HepG2 (cell line): ENCODE data around the gene TEX12. TPM values are rescaled to one million over a fixed set of nuclear protein-coding genes. Genes with fewer than 3 reads are reported as not detected.

Source experiments
- ATAC-seq: fragments of 200-7000 bp; cut with Tn5 transposase; 3 replicates; pipeline ENCODE4 v1.9.1; 2020; ENCODE audit warnings: mild to moderate bottlenecking, moderate library complexity
- BruUV-seq: library from RNA; stranded (reverse); fragments of 400-500 nt; replicated peaks from 2 replicates; lab custom pipeline; 2021; lab: Mats Ljungman, UMichigan
- CTCF ChIA-PET: fragments of 300-600 bp; formaldehyde crosslinking; extraction: SDS; loops from one replicate; lab custom pipeline; 2021; ENCODE audit warnings: low total read pairs, inconsistent platforms, low intra/inter-chr PET ratio; lab: Yijun Ruan, JAX
- POLR2A ChIA-PET: fragments of 350-600 bp; sonication (Branson Sonifier 250); formaldehyde crosslinking; loops from one replicate; lab custom pipeline; 2020; ENCODE audit warnings: antibody characterized with exemption, inconsistent platforms; lab: Yijun Ruan, JAX
- DNase-seq: peaks from one replicate; pipeline ENCODE4 v3.0.0-alpha.2; 2015; ENCODE audit warnings: low spot score
- FAIRE-seq: peaks from 3 replicates; lab custom pipeline; 2011; peaks lifted over from hg19 to GRCh38; lab: Jason Lieb, UNC
- H2AFZ ChIP-seq: one replicate; pipeline ENCODE4 v1.6.1; 2011; ENCODE audit warnings: low read length, inconsistent platforms
- H3K27ac ChIP-seq: fragments of 300-600 bp; 3 replicates; pipeline ENCODE4 v1.8.0; 2011; ENCODE audit warnings: mixed run types, mild to moderate bottlenecking, mixed read lengths, low read length, inconsistent platforms; ENCODE audit not compliant: insufficient read depth; ENCODE audit errors: extremely low read length
- H3K27me3 ChIP-seq, 2 experiments: fragments of 200-600 bp in 1 of 2; 2 replicates in 1 of 2; 3 replicates in 1 of 2; pipeline versions ENCODE4 v1.6.0 to v1.8.0; 2011; ENCODE audit warnings: low read length in 2 of 2, mild to moderate bottlenecking in 2 of 2, moderate library complexity in 2 of 2, inconsistent platforms in 1 of 2; ENCODE audit not compliant: insufficient read depth in 2 of 2, control insufficient read depth in 1 of 2
- H3K36me3 ChIP-seq, 2 experiments: fragments of 200-600 bp in 1 of 2; replicated peaks in 1 of 2; 2 replicates in 1 of 2; 3 replicates in 1 of 2; pipeline versions ENCODE4 v1.5.1 to v1.8.0; 2011; ENCODE audit warnings: low read length in 2 of 2, inconsistent platforms in 1 of 2; ENCODE audit not compliant: insufficient read depth in 2 of 2, control insufficient read depth in 1 of 2
- H3K4me1 ChIP-seq: 2 replicates; pipeline ENCODE4 v1.5.1; 2012; ENCODE audit warnings: low read length, inconsistent platforms; ENCODE audit not compliant: insufficient read depth
- H3K4me2 ChIP-seq: 2 replicates; pipeline ENCODE4 v1.6.0; 2011; ENCODE audit warnings: low read depth, low read length, inconsistent platforms
- H3K4me3 ChIP-seq, 3 experiments: fragments of 200-600 bp in 1 of 3; sonication (generic), shearing (Covaris generic) in 1 of 3; replicated peaks in 1 of 3; 2 replicates each; pipeline ENCODE4 v1.5.1; 2011 to 2016; ENCODE audit warnings: low read length in 3 of 3, inconsistent platforms in 2 of 3, low read depth in 2 of 3, mild to moderate bottlenecking in 2 of 3, control low read depth in 1 of 3, mixed read lengths in 1 of 3; ENCODE audit not compliant: insufficient read depth in 1 of 3
- H3K79me2 ChIP-seq: one replicate; pipeline ENCODE4 v1.6.1; 2011; ENCODE audit warnings: low read length, inconsistent platforms; ENCODE audit not compliant: insufficient read depth
- H3K9ac ChIP-seq: 2 replicates; pipeline ENCODE4 v1.6.0; 2011; ENCODE audit warnings: mild to moderate bottlenecking, low read depth, low read length, inconsistent platforms; ENCODE audit not compliant: insufficient read depth
- H3K9me3 ChIP-seq: 2 replicates; pipeline ENCODE4 v1.5.1; 2012; ENCODE audit warnings: mild to moderate bottlenecking, low read length
- H4K20me1 ChIP-seq: 2 replicates; pipeline ENCODE4 v1.6.0; 2011; ENCODE audit warnings: inconsistent platforms, mild to moderate bottlenecking, low read length, moderate library complexity; ENCODE audit not compliant: insufficient read depth
- BRCA1 ChIP-seq: sonication (generic); formaldehyde crosslinking; IDR thresholded peaks from 2 replicates; pipeline ENCODE4 v1.4.0; 2020; ENCODE audit warnings: missing genetic modification reagents
- KDM5A ChIP-seq: fragments of 200-600 bp; sonication (generic); IDR thresholded peaks from 2 replicates; pipeline ENCODE4 v1.7.0; 2018; ENCODE audit warnings: antibody characterized with exemption, mild to moderate bottlenecking, low read length, borderline replicate concordance
- KLF9 ChIP-seq: IDR thresholded peaks from 2 replicates; pipeline ENCODE4 v1.6.1; 2016; ENCODE audit warnings: low read depth
- MATR3 ChIP-seq: sonication (generic); formaldehyde crosslinking; IDR thresholded peaks from 2 replicates; pipeline ENCODE4 v1.4.0; 2020; ENCODE audit warnings: missing genetic modification reagents
- NR3C1 ChIP-seq: sonication (generic); formaldehyde crosslinking; IDR thresholded peaks from 2 replicates; pipeline ENCODE4 v1.4.0; 2020; ENCODE audit warnings: missing genetic modification reagents
- ZBTB8A ChIP-seq: sonication (generic); formaldehyde crosslinking; IDR thresholded peaks from 2 replicates; pipeline ENCODE4 v1.4.0; 2020; ENCODE audit warnings: mild to moderate bottlenecking, low read depth, missing genetic modification reagents, borderline replicate concordance
- ZEB1 ChIP-seq: IDR thresholded peaks from 2 replicates; pipeline ENCODE4 v1.6.1; 2012; ENCODE audit warnings: mild to moderate bottlenecking, low read depth, inconsistent platforms; ENCODE audit not compliant: insufficient replicate concordance
- ZNF256 ChIP-seq: sonication (generic); formaldehyde crosslinking; conservative IDR thresholded peaks from 2 replicates; pipeline ENCODE4 v1.4.0; 2020; ENCODE audit warnings: missing genetic modification reagents
- ZNF33A ChIP-seq: sonication (generic); formaldehyde crosslinking; IDR thresholded peaks from 2 replicates; pipeline ENCODE4 v1.5.1; 2020; ENCODE audit warnings: missing genetic modification reagents, mild to moderate bottlenecking, moderate library complexity, borderline replicate concordance
- ZNF350 ChIP-seq: sonication (generic); formaldehyde crosslinking; IDR thresholded peaks from 2 replicates; pipeline ENCODE4 v1.4.0; 2020; ENCODE audit warnings: mild to moderate bottlenecking, low read depth, missing genetic modification reagents, borderline replicate concordance
- ZNF382 ChIP-seq: sonication (generic); formaldehyde crosslinking; IDR thresholded peaks from 2 replicates; pipeline ENCODE4 v1.5.0; 2020; ENCODE audit warnings: missing genetic modification reagents, mild to moderate bottlenecking, borderline replicate concordance
- ZNF431 ChIP-seq: sonication (generic); formaldehyde crosslinking; IDR thresholded peaks from 2 replicates; pipeline ENCODE4 v1.9.0; 2022; ENCODE audit warnings: missing genetic modification reagents, low read depth, mild to moderate bottlenecking, borderline replicate concordance
- ZNF609 ChIP-seq: sonication (generic); formaldehyde crosslinking; IDR thresholded peaks from 2 replicates; pipeline ENCODE4 v1.4.0; 2020; ENCODE audit warnings: mild to moderate bottlenecking, missing genetic modification reagents, borderline replicate concordance
- ZZZ3 ChIP-seq: sonication (generic); formaldehyde crosslinking; IDR thresholded peaks from 2 replicates; pipeline ENCODE4 v1.4.0; 2020; ENCODE audit warnings: missing genetic modification reagents, mild to moderate bottlenecking, borderline replicate concordance
- WGBS: methylation state at CpG from one replicate; pipeline ENCODE4 v1.1.6; 2017; ENCODE audit warnings: low lambda C conversion rate; 5-methylcytosine and 5-hydroxymethylcytosine counted together
- in situ Hi-C: cut with HindIII; loops from 2 replicates; pipeline ENCODE4 v1.10.0; 2017; ENCODE audit warnings: low pct_unique_long_range_greater_than_20kb; ENCODE audit not compliant: extremely low pct_ligation_motif_present
- intact Hi-C: fragments of 100-400 bp; cut with micrococcal nuclease; formaldehyde crosslinking; loops from one replicate; pipeline ENCODE4 v1.10.0; 2022; ENCODE audit not compliant: unreplicated experiment
- polyA plus RNA-seq, 8 experiments: library from polyadenylated mRNA; depleted of rRNA in 3 of 8; stranded (reverse) in 7 of 8; unstranded in 1 of 8; fragments of >200 nt; fragmentation: Illumina TruSeq in 4 of 8; extraction: Trizol in 4 of 8; gene quantifications; 2 replicates each; pipeline versions ENCODE4 v1.2.1 to v1.2.3, GENCODE V29; 2011 to 2016; ENCODE audit warnings: low read depth in 4 of 8, missing spikeins in 1 of 8, mixed read lengths in 1 of 8; ENCODE audit not compliant: insufficient read depth in 1 of 8
- total RNA-seq, 5 experiments: library from RNA; depleted of rRNA; stranded (reverse); fragments of >200 nt; fragmentation: Illumina TruSeq; extraction: Trizol; gene quantifications; 2 replicates each; pipeline ENCODE4 v1.2.3, GENCODE V29; 2016; ENCODE audit warnings: low read depth in 1 of 5
- TF ChIP-seq, protein P1 (sequence below): sonication (generic); formaldehyde crosslinking; conservative IDR thresholded peaks from 2 replicates; pipeline ENCODE4 v1.4.0; 2020; ENCODE audit warnings: mild to moderate bottlenecking, missing genetic modification reagents, moderate library complexity
- TF ChIP-seq, protein P2 (sequence below): sonication (generic); formaldehyde crosslinking; IDR thresholded peaks from 2 replicates; pipeline ENCODE4 v1.8.0; 2023; ENCODE audit warnings: mild to moderate bottlenecking, missing genetic modification reagents

Gene TEX12
- total and polyA plus RNA-seq, 2 of the 13 experiments (the other 11 are each of a cell fraction or from before 2014, with no cell fraction given), result not detected

- no peak for ATAC-seq
- FAIRE-seq, result no peak
- intact Hi-C loops, result loop anchor here (10.0 kb wide), 1 partner anchor 1068 kb away; no protein-coding TSS in a partner anchor
- TF ChIP-seq ZBTB8A (CRISPR knock-in tag) (no peak), ZNF382 (no peak), ZNF33A (CRISPR knock-in tag) (no peak), BRCA1 (CRISPR knock-in tag) (no peak), ZNF609 (no peak), ZNF350 (CRISPR knock-in tag) (no peak), ZZZ3 (CRISPR knock-in tag) (no peak), MATR3 (CRISPR knock-in tag) (no peak), ZNF431 (CRISPR knock-in tag) (no peak), NR3C1 (CRISPR knock-in tag) (no peak), KDM5A (no peak), KLF9 (CRISPR knock-in tag) (no peak), ZNF256 (CRISPR knock-in tag) (no peak), ZEB1 (no peak)
- TF ChIP-seq, protein P1, sequence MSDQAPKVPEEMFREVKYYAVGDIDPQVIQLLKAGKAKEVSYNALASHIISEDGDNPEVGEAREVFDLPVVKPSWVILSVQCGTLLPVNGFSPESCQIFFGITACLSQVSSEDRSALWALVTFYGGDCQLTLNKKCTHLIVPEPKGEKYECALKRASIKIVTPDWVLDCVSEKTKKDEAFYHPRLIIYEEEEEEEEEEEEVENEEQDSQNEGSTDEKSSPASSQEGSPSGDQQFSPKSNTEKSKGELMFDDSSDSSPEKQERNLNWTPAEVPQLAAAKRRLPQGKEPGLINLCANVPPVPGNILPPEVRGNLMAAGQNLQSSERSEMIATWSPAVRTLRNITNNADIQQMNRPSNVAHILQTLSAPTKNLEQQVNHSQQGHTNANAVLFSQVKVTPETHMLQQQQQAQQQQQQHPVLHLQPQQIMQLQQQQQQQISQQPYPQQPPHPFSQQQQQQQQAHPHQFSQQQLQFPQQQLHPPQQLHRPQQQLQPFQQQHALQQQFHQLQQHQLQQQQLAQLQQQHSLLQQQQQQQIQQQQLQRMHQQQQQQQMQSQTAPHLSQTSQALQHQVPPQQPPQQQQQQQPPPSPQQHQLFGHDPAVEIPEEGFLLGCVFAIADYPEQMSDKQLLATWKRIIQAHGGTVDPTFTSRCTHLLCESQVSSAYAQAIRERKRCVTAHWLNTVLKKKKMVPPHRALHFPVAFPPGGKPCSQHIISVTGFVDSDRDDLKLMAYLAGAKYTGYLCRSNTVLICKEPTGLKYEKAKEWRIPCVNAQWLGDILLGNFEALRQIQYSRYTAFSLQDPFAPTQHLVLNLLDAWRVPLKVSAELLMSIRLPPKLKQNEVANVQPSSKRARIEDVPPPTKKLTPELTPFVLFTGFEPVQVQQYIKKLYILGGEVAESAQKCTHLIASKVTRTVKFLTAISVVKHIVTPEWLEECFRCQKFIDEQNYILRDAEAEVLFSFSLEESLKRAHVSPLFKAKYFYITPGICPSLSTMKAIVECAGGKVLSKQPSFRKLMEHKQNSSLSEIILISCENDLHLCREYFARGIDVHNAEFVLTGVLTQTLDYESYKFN (CRISPR knock-in tag), result no peak
- TF ChIP-seq, protein P2, sequence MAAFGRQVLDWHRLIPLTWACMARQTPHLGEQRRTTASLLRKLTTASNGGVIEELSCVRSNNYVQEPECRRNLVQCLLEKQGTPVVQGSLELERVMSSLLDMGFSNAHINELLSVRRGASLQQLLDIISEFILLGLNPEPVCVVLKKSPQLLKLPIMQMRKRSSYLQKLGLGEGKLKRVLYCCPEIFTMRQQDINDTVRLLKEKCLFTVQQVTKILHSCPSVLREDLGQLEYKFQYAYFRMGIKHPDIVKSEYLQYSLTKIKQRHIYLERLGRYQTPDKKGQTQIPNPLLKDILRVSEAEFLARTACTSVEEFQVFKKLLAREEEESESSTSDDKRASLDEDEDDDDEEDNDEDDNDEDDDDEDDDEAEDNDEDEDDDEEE (CRISPR knock-in tag), result no peak
Observed at GRCh38 chr11:112216561-112217105, 49.5 kb downstream of the TEX12 start.

More at GRCh38 chr11:112216561-112217105, 49.5 kb downstream of the TEX12 start:
- H3K27me3 ChIP-seq, result no peaks in the 10 kb centered on the region
- H2AFZ ChIP-seq, result no peak overlapping the region
- no peak overlapping the region for H3K9ac ChIP-seq
- no peak overlapping the region for H3K4me2 ChIP-seq
- no peaks in the 10 kb centered on the region for H3K9me3 ChIP-seq
- H4K20me1 ChIP-seq, result no peaks in the 10 kb centered on the region
- ChIA-PET CTCF (no interaction called here), POLR2A (no interaction called here)
- no peak for DNase-seq
- no TSS peak for BruUV-seq
- no peaks in the 10 kb centered on the region for H3K79me2 ChIP-seq
- H3K4me1 ChIP-seq, result peaks cover 30% of the 10 kb centered on the region
- no peak overlapping the region for H3K27ac ChIP-seq
- in situ Hi-C loops, result loop anchor here (10.0 kb wide), 1 partner anchor 338 kb away; no protein-coding TSS in a partner anchor
- no peak overlapping the region for H3K4me3 ChIP-seq
- 71% methylated on average over 1 of the region's 1 CpG for WGBS
- H3K36me3 ChIP-seq, result no peaks in the 10 kb centered on the region
